ENCODE measurements around the gene MBL2. TPM values are rescaled to one million over a fixed set of nuclear protein-coding genes. Genes with fewer than 3 reads are reported as not detected.
A peak's percentile ranks its signal among the peaks of the same experiment; 100 is the strongest.

Gene MBL2
- total RNA-seq, 1 experiment from 2014 or later, result not detected

- peak; percentile 26 for DNase-seq (ENCODE audit: low spot score)
Measured at GRCh38 chr10:52740913-52741675, 31.5 kb downstream of the MBL2 start.

- DNase-seq (ENCODE audit: low spot score), result no peak
Measured at GRCh38 chr10:52740155-52740549, 32.4 kb downstream of the MBL2 start.

- no peak for DNase-seq (ENCODE audit: low spot score)
Measured at GRCh38 chr10:52739380-52740154, 33.0 kb downstream of the MBL2 start.

- DNase-seq (ENCODE audit: low spot score), result no peak
Measured at GRCh38 chr10:52738951-52739350, 33.6 kb downstream of the MBL2 start.

- peak; percentile 35 for DNase-seq (ENCODE audit: low spot score)
Measured at GRCh38 chr10:52729271-52730104, 43.1 kb downstream of the MBL2 start.

- DNase-seq (ENCODE audit: low spot score), result no peak
Measured at GRCh38 chr10:52720018-52720417, 52.6 kb downstream of the MBL2 start.

All from H4 (cell line).